Activated CD4-positive, alpha-beta T cell treated with anti-CD3 and anti-CD28 coated beads for 1 hour (primary cell): ENCODE data around the gene HNRNPR.
"Not testable (repeated sequence)": the region's sequence is repeated elsewhere in the genome, so short reads cannot be mapped to it uniquely, and the experiment has no call there.

Source experiments
- DNase-seq: peaks from one replicate; pipeline ENCODE4 v3.0.0-alpha.2; 2020

The HNRNPR gene

GRCh38 chr1:23322770-23323169 is 21.3 kb downstream of the HNRNPR start:
- no peak for DNase-seq

GRCh38 chr1:23310280-23310679 is 33.8 kb downstream of the HNRNPR start:
- not testable (repeated sequence) for DNase-seq

GRCh38 chr1:23304140-23304620 is 39.9 kb downstream of the HNRNPR start:
- no peak for DNase-seq

GRCh38 chr1:23303524-23303923 is 40.6 kb downstream of the HNRNPR start:
- no peak for DNase-seq

- DNase-seq: no peak
These were observed 47.2 kb downstream of the HNRNPR start for GRCh38 chr1:23296931-23297330.

GRCh38 chr1:23291706-23292105 is 52.4 kb downstream of the HNRNPR start:
- DNase-seq: no peak

- DNase-seq: no peak
These were observed 53.1 kb downstream of the HNRNPR start for GRCh38 chr1:23290836-23291565.

GRCh38 chr1:23288671-23289070 is 55.4 kb downstream of the HNRNPR start:
- DNase-seq: no peak

GRCh38 chr1:23288201-23288600 is 55.9 kb downstream of the HNRNPR start:
- no peak for DNase-seq

- DNase-seq: no peak
These were observed 57.7 kb downstream of the HNRNPR start for GRCh38 chr1:23286401-23286800.

GRCh38 chr1:23283667-23284602 is 60.1 kb downstream of the HNRNPR start:
- DNase-seq: no peak

- DNase-seq: no peak
These were observed 61.1 kb downstream of the HNRNPR start for GRCh38 chr1:23282957-23283356.

GRCh38 chr1:23278717-23279116 is 65.4 kb downstream of the HNRNPR start:
- DNase-seq: no peak

GRCh38 chr1:23276531-23276930 is 67.6 kb downstream of the HNRNPR start:
- no peak for DNase-seq

- no peak for DNase-seq
These were observed 70.0 kb downstream of the HNRNPR start for GRCh38 chr1:23274134-23274505.

- DNase-seq: no peak
These were observed 70.5 kb downstream of the HNRNPR start for GRCh38 chr1:23273450-23274133.

- DNase-seq: no peak
These were observed 80.7 kb downstream of the HNRNPR start for GRCh38 chr1:23263380-23263887.

- DNase-seq: not testable (repeated sequence)
These were observed 86.0 kb downstream of the HNRNPR start for GRCh38 chr1:23258082-23258481.

GRCh38 chr1:23257371-23257770 is 86.7 kb downstream of the HNRNPR start:
- DNase-seq: not testable (repeated sequence)
